HG03095 (cell line): ENCODE results near the gene EPM2AIP1.
"Not testable (repeated sequence)": the region's sequence is repeated elsewhere in the genome, so short reads cannot be mapped to it uniquely, and the experiment has no call there.

ENCODE experiments used
- ATAC-seq: cut with Tn5 transposase; IDR thresholded peaks from one replicate; pipeline ENCODE4 v1.9.1; 2021; ENCODE audit warnings: moderate library complexity; ENCODE audit not compliant: unreplicated experiment

EPM2AIP1 gene

GRCh38 chr3:36954452-36955134 lies 38.3 kb downstream of the EPM2AIP1 start:
- no peak for ATAC-seq

- not testable (repeated sequence) for ATAC-seq
These were observed 45.1 kb downstream of the EPM2AIP1 start for GRCh38 chr3:36947814-36948213.

GRCh38 chr3:36945333-36945980 lies 47.5 kb downstream of the EPM2AIP1 start:
- no peak for ATAC-seq

GRCh38 chr3:36944641-36945270 lies 48.2 kb downstream of the EPM2AIP1 start, which contains the start of gene TRANK1:
TRANK1 (minus strand) TSS chr3:36945054; CDS start chr3:36944809, 245 bp downstream.
- ATAC-seq: peak; percentile 52

- ATAC-seq: peak; percentile 53
These were observed 48.8 kb downstream of the EPM2AIP1 start for GRCh38 chr3:36944012-36944640.

GRCh38 chr3:36943601-36944000 lies 49.3 kb downstream of the EPM2AIP1 start:
- no peak for ATAC-seq

GRCh38 chr3:36942638-36943248 lies 50.2 kb downstream of the EPM2AIP1 start:
- ATAC-seq: no peak

- ATAC-seq: no peak
These were observed 51.3 kb downstream of the EPM2AIP1 start for GRCh38 chr3:36941658-36942057.

GRCh38 chr3:36941162-36941561 lies 51.8 kb downstream of the EPM2AIP1 start:
- ATAC-seq: no peak

- no peak for ATAC-seq
These were observed 55.4 kb downstream of the EPM2AIP1 start for GRCh38 chr3:36937492-36937891.
